ENCODE measurements around the gene MYO5C.
A peak's percentile ranks its signal among the peaks of the same experiment; 100 is the strongest.

The MYO5C gene

DNA sequence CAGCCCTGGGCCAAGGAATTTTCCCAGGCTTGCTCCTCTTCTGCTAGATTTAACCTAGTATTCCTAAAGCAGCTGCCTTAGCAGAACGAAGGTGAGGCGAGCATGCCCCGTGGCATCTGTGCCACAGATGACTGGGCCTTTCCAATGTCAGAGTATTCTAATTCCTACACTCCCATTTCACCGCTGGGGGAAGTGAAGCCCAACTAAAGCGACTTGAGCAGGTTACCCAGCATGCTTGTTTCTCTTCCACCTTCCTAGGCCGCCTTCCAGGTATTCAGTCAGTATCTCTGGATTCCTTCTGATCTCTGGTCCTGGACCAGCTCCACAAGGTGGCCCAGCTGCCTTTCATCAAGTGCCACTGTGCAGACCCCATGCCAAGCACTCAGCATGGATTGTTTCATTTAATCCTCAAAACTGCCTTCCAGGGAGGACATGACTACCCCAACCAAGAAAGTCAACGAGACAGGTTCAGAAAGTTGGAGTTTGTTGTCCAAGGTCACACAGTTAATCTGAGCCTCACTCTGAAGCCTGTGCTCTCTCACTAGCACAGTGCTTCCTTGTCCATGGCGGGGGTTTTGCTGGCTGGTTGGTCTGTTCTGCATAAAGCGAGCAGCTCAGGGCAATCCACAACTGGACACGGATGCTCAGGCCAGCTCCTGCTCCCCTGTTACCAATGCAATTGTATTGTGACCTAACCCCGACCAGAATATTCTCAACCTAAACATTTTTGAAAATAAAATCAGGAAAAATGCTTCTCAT is 15.1 kb downstream of the MYO5C start:
- DNase-seq (ENCODE audit: low read depth in 2 of 3, low spot score in 1 of 3), result no peak

DNA sequence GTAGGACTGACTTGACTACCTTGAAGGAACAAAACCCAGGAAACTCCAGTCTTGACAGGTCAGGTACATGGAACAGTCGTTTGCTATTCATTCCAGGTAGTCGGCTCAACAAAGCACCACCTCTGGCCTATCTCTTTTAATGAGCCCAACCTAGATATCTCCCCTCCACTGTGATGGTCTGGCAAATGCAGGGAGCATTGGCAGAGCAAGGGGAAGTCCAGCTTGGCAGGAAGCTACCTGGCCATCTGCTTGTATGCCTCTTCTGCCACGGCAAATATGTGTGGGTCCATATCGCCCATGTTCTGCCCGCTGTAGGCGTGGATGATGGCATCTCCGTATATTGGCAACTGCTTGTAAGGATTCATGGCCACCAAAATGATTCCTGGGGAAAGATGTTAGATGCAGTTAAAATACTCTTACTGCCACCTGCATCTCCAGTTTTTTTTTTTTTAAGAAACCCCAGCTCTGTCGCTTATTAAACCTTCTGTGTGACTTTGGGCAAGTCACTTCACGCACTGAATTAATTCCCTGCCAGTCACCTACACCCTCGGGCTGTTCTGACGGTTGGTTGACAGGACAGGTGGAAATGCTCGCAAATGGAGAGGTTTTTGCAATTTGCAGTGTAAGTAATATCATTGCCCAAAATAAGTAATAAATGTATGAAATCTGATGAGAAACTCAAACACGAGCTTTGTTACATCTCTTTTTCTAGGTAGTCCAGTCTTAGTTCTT is 16.8 kb downstream of the MYO5C start:
- no peak for DNase-seq (ENCODE audit: low read depth in 2 of 3, low spot score in 1 of 3)

DNA sequence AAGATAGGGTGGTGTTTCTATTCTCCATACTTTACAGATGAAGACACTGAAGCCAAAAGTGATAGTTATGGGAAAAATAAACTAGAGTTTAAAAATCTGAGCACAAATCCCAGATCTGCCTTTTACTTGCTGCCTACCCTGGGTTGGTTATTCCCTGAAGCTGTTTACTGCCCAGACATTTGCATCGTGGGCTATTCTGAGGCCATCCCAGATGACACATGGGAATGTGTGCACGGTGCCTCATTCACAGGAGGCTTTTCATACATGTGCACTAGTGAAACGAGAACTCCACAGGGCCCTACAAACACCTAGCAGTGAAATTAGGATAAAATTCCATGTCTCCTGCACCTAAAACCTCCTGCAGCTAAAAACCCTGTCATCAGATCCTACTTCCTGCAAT is 17.5 kb downstream of the MYO5C start:
- DNase-seq (ENCODE audit: low read depth in 2 of 3, low spot score in 1 of 3), result no peak

DNA sequence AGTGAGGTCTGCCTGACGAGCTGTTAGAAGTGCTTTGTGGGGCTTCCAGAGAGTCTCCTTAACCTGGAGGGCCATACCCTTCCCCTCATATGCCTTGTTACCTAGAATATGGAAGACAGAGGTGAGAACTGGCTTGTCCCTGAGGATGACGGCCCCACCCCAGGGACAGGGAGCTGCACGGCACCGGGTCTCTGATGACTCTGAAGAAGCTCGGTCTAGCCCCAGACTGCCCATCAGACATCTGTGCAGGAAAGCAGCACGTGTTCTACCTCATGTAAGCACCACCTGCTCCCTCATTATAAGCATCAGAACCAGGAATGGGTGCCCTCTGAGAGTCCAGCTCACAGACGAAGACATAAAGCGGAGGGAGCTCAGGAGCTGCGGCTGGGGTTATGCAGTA is 18.0 kb downstream of the MYO5C start:
- DNase-seq (ENCODE audit: low read depth in 2 of 3, low spot score in 1 of 3), result no peak

DNA sequence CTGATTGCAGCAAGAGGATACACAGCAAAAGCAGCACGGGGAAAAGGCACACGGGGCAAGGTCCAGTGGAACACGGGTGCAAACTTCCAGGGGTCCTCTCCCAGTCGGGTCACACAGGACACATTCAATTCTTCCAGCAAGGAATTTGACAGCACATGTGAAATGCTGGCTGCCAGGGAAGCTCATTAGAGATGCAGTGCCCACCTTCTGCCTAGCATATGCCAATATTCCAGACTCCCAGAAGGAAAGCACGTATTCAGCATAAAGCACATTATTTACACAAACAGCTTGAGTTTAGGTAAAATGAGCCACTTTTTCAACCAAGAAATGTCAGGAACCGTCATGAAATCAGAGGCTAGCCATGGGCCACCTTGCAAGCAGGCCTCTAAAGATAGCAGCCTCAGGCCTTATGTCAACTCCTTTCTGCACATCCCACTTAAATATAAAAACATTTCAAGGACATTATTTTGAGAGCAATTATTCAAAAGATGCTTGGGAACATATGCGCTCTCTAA is 19.3 kb downstream of the MYO5C start:
- no peak for DNase-seq (ENCODE audit: low read depth in 2 of 3, low spot score in 1 of 3)

DNA sequence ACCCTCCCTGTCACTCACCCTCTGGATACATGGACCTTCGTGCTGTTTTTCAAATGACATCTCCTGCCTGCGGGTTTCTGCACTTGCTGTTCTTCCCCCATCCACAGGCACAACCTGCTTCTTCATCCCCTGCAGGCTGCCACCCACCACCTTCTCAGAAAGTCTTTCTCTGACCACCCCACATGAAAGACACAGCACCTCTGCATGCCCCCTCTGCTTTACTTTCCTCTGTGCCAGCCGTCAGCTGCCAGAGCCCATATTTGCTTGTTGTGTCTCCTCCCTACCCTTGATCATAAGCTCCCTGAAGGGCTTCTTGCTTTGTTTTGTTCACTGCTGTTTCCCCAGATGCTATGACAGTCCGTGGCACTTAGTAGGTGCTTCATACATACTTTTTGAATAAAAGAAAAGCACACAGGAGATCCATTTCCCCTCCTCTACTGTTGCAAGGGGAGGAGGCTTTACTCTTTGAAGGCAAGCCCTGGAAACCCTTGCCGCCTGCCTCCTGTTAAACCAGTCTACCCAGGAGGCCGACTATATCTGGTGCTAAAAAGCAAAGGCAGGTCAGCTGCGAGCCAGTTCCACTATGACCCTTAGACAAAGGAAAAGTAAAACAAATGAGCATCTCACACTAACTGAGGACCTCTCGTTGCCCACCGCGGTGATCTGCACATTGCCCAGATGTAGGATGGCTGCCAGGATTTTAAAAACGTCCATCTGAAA is 31.9 kb downstream of the MYO5C start:
- no peak for DNase-seq (ENCODE audit: low read depth in 2 of 3, low spot score in 1 of 3)

DNA sequence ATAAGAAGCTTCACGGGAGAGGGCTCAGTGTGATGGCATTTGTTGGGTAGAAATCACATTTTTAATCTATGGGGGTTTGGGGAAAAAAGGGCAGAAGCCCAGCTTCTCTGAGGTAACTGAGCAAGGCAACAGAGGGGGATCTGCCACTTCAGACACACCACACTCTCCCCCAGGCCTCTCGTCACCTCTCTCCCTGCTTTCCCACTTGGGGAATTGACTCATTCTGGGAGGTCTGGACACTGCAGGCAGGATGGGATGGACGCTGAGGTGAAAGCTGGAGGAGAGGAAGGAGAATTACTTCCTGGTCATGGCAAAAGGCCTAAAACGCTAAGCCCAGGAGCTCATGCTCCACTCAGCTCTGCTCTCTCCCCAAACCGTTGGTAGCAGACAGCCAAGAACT is 33.2 kb downstream of the MYO5C start:
- DNase-seq (ENCODE audit: low read depth in 2 of 3, low spot score in 1 of 3), result no peak

DNA sequence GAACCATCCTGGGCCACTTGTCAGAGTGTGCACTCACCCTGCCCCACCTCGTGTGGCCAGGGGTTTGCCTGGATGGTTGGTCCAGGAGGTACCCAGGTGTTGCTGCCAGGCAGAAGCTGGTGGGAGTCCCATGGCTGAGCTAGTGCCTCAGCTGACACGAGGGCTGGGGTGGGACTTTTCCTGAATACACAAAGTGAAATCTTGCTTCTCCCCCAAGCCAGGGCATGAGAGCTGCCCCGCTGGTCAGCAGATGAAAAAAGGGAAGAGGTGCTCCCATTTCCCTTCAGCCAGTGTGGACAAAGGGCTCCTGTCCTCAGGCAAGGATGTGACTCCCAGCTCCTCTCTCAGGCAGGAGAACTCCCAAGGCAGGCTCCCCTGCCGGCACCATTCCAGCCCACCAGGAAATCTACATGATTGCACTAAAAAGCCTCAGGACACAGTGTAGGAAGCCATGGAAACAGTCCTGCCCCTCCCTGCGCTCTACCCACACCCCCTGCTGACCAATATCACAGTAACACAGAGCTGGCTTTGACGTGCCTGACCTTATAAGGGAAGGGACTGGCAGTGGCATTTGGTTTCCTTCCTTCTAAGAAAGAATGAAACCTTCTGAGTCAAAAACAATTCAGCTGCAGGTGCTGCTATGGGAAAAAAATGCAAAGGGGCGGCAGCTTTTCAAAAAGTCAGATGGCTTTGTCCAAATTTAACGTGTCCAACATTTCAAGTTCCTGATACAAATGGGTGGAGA is 33.9 kb downstream of the MYO5C start:
- DNase-seq (ENCODE audit: low read depth in 2 of 3, low spot score in 1 of 3), result peak; percentile 59 to 63 (median 60)

DNA sequence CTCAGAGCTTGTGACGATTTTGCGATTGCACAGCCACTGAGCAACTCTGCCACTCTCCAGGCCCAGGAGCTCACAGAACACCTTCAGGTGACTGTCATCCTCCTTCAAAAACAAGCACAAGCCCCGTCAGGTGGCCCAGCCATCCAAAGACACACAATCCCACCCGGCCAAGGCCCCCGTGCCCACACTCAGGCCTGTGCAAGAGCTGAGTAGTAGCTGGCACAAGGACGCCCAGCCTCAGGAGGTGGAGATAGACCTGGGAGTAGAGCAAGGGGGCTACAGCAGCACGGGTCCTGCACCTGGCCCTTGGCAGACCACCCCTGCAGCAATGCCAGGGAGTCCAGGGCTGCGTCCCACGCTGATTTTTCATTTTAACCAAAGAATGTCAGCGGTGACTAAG is 34.6 kb downstream of the MYO5C start:
- no peak for DNase-seq (ENCODE audit: low read depth in 2 of 3, low spot score in 1 of 3)

DNA sequence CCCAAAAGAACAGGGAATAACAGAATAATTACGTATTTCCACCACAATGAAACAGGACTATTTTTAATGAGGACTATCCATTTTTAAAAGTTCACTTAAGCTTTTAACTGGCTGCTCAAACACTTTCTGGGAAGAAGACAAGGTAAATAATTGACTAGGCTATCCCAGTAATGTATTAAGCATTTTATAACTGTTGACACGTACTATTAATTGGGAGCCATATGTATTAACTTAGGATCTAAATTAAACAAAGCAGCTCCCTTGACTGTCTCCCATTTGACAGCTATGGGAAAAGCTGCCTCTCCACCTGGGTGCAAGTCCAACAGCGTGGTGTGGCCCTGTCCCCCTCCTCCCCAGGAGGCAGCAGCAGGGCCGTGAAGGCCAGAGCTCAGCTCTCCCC is 36.1 kb downstream of the MYO5C start:
- DNase-seq (ENCODE audit: low read depth in 2 of 3, low spot score in 1 of 3), result no peak

DNA sequence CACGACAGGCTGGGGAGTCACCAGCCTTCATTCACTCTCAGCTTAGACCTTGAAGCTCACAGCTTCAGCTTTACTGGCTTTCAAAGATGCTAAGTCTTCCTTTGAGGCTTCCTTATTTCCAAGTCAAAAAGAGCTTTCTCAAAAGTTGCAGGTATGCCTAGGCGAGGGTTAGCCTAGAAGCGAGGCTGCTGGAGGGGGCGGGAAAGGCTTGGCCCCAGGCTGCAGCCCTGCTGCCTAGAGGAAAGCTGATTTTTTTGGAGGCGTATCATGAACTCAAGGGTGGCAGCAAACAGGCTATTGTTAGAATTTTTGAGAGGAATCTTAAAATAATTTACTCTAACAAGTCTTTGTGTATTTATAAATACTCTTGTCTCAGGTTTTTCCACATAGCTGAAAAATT is 37.1 kb downstream of the MYO5C start:
- no peak for DNase-seq (ENCODE audit: low read depth in 2 of 3, low spot score in 1 of 3)

DNA sequence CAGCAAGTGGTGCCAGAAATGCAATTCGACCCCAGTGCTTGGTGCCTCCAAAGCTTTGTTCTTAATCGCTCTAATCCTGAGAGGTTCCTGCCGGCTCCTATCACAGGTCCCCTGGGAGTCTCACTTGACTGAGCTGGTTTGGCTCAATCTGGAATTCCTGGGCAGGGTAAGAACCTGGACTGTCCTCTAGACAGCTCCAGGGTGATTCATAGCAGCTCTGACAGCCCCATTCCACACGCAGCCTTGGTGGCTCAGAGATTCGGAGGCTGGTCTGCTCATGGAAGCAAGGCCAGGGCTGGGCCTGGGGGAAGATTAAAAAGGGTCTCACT is 37.9 kb downstream of the MYO5C start:
- DNase-seq (ENCODE audit: low read depth in 2 of 3, low spot score in 1 of 3), result no peak

DNA sequence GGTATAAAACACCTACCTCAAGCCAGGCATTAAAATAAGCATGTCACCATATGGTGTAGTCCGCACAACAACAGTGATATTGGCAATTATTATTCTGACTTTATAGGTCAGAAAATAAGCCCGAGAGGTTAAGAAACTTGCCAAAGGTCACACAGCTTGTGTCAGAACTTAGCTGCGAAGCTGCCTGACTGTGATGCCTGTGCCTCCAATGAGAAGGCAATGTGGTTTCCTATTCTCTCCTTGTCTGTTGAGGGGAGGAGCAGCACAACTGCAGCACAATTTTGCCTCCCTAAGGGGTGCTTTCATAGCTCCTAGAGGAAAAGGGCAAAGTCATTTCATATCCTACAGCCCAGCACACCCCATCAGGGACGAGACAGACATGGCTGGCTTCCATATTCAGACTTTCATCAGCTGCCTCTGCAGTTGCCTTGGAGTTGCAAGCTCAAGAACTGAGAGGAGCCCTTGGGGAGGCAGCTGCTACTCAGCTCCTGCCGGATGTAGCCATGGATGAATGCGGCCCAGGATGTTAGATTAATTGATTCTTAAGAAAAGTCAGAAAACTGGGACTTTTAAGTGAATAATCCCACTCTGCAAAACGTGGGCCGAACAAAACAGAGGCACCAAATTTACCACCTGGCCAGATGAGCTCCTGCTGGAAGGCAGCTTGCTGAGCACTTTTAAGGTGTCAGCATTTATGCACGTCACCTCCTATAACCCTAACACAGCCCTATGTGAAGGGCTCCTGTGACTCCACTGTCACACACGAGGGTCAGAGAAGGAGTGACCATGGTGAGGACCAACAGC is 38.5 kb downstream of the MYO5C start:
- DNase-seq (ENCODE audit: low read depth in 2 of 3, low spot score in 1 of 3), result no peak

DNA sequence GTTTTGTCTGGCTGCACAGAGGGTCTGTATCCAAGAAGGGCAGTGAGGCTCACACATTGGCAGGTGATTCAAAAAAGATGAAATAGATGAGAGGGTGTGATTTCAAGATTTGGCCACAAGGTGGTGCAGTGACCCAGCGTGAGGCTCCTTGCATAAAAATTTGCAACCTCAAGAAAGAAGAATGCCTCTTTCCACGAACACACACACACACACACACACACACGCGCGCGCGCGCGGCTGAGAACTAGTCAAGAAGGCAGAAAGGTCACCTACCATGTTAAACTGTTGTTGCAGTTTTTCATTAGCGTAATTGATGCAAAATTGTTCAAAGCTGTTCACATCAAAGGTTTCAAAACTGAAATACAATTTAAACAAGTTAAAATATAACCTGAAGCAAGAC is 39.2 kb downstream of the MYO5C start:
- DNase-seq (ENCODE audit: low read depth in 2 of 3, low spot score in 1 of 3), result peak; percentile 53 to 78 (median 54)

DNA sequence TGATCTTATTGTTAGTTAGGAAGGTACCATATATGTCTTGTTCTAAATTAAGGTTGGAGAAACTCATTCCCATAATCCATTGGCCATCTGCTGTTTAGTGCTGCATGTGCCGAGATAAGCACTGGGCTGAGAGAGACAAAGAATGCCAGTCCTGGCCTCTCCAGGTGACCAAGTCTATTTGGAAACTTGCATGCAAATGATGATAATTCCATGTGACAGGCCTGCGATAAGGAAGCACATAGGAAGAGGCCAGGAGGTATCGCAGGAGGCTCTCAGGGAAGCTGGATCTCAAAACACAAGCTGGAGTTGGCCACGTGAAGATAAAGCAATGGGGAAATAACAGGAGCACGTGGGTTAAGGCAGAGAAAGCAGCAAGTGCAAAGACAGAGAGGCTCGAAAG is 39.7 kb downstream of the MYO5C start:
- no peak for DNase-seq (ENCODE audit: low read depth in 2 of 3, low spot score in 1 of 3)

DNA sequence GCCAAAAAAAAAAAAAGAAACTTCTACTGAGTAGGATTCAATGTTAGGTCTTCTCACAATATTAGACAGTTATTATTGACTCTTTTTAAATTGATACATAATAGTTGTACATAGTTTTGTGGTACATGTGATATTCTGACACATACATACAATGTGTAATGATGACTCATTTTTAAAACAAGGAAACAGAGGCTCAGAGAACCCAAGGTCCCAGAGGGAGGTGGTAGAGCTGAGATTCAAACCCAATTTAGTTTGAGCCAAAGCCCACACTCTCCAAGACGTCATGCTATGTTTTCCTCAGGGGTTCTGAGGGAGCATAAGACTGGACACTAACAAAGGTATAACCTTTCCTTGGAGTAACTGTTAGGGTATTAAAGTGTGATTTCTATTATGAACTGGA is 40.6 kb downstream of the MYO5C start:
- DNase-seq (ENCODE audit: low read depth in 2 of 3, low spot score in 1 of 3), result no peak

DNA sequence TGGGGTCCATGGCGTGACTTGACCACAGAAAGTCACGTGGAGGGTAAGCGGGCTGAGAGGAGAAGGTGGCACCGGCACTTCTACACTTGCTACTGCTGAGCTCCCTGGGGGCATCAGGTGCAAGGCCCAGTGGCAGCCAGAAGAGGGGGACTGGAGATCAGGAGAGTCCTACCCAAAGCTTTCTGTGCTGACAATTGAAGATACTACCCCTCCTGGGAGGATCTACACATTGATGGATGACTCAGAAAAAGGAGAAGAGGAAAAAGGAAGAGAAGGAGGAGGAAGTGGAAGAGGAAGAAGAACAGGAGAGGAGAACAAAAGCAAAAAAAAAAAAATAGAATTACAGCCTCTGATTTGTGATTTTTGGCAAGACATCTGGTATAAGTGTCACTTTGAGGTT is 41.2 kb downstream of the MYO5C start:
- no peak for DNase-seq (ENCODE audit: low read depth in 2 of 3, low spot score in 1 of 3)

DNA sequence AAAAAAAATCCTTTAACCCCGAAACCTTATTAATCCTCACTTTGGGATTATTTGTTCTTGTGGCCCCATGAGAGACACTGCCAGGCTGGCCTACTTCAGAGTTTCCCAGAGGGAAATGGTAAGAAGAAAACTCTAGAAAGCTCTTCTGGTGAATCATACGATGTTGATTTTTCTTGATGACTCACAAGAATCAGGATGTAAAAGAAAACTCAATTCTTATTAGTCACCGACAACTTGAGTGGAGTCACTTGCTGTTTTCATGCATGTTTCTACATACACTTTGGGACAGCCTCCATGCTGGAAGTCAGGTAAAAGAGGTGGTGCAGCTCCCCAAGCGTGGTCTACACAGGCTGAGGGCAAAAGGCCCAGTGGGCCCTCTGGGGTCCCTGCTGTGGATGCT is 42.8 kb downstream of the MYO5C start:
- no peak for DNase-seq (ENCODE audit: low read depth in 2 of 3, low spot score in 1 of 3)

DNA sequence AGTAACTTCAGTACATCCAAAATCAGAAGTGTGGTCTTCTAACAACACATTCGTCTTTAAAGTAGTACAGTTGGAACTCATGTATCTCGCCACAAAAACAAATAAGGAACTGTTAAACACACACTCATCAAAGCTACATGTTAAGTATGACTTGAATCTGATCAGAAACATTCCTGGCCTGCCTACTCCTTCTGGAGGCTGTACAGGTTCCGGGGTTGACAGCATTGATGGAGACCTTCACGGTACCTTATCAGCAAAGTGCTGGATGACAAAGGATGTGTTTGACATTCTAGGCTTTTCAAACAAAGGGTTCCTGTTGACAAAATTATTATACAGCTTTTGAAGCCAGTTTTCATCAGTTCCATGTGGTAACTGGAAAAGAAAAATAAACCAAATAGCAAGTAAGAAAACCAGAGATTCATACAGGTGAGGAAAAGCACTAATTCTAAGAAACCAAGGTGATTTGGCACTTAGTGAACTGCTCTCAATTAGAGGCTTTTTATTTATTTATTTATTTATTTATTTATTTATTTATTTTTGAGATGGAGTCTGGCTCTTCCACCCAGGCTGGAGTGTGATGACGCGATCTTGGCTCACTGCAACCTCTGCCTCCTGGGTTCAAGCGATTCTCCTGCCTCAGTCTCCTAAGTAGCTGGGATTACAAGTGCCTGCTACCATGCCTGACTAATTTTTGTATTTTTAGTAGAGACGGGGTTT is 44.3 kb downstream of the MYO5C start:
- DNase-seq (ENCODE audit: low read depth in 2 of 3, low spot score in 1 of 3), result no peak

DNA sequence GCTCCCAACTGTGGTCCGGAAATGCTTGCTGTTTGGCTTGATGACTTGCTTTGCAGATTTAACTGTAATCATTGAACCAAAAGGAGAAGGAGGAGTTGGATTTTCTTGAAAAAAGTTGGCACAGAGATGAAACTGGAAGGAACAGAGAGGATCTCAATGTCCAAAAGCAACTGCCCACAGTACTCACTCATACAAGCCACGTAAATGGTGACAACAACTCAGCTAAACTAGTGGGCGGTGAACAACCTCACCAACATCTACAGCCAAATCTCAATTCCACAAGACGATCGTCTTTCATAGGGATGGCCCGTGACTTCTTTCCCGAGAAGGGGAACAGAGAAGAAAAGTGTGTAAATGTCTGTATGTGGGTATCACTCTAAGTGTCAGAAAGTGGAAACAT is 48.1 kb downstream of the MYO5C start:
- DNase-seq (ENCODE audit: low read depth in 2 of 3, low spot score in 1 of 3), result no peak

Data from stimulated activated CD4-positive, alpha-beta T cell treated with anti-CD3 and anti-CD28 coated beads, Interleukin-12 subunit alpha, Interleukin-12 subunit beta, amount 100 ng/mL, for 48 hours (primary cell).